ENCODE measurements around the gene CNKSR3. TPM values are rescaled to one million over a fixed set of nuclear protein-coding genes. Genes with fewer than 3 reads are reported as not detected.
A peak's percentile ranks its signal among the peaks of the same experiment; 100 is the strongest.

Gene CNKSR3
- total and polyA plus RNA-seq, 2 experiments from 2014 or later = 22.4 to 23.9 TPM

DNA sequence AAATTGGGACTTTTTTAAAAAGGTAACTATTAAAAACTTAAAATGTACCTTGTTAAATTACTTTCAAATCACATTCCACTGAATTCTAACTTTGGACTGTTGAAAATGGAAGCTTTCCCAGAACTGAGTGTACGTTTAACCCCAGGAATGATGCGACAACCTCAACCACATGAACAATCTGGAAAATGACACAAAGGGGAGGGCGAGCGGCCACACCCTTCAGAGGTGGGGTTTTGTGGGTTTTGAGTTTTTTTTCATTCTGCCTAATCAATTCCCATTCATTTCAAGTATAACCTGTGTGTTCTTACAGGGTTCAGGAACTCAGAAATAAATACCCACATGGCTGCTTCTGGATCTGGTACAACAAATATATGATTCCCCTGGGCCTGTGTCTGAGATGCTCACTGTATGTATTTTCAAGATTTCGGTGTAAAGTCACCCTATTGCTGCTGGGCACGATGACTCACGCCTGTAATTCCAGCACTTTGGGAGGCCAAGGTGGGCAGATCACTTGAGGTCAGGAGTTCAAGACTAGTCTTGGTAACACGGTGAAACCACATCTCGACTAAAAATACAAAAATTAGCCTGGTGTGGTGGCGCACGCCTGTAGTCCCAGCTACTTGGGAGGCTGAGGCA is 21.6 kb downstream of the CNKSR3 start:
- Histone ChIP-seq H3K27me3 (no peaks in the 10 kb centered on the region), H3K36me3 (replicated peaks; ENCODE audit: insufficient read depth, low read depth) (no peaks in the 10 kb centered on the region), H3K4me2 (no peak overlapping the region), H3K9me3 (ENCODE audit: low read depth) (no peaks in the 10 kb centered on the region), H4K20me1 (ENCODE audit: insufficient read depth, poor library complexity, severe bottlenecking) (peaks cover 42% of the 10 kb centered on the region), H3K4me3 (no peak overlapping the region), H3K9me2 (replicated peaks; ENCODE audit: insufficient read depth) (no peaks in the 10 kb centered on the region), H3K79me2 (peaks cover 97% of the 10 kb centered on the region), H3K27ac (no peak overlapping the region), H3K4me1 (ENCODE audit: insufficient read depth) (peaks cover 9% of the 10 kb centered on the region), H2AFZ (no peak overlapping the region)
- WGBS (ENCODE audit: low lambda C conversion rate, missing lambda C conversion rate) = 90% methylated on average over 11 of the region's 11 CpGs
- no peak for DNase-seq (ENCODE audit: low spot score)
- no peak for TF ChIP-seq CTCF (IDR thresholded peaks at IDR 0.05; ENCODE audit: poor library complexity)
- no peak for TF ChIP-seq EZH2 (IDR thresholded peaks at IDR 0.05; ENCODE audit: borderline replicate concordance)
- no peak for TF ChIP-seq EZH2phosphoT487 (IDR thresholded peaks at IDR 0.05; ENCODE audit: low read depth, severe bottlenecking, unreplicated experiment)

- no peak for DNase-seq (ENCODE audit: low spot score)
- Histone ChIP-seq H3K36me3 (replicated peaks; ENCODE audit: insufficient read depth, low read depth) (no peaks in the 10 kb centered on the region), H3K4me2 (no peak overlapping the region), H3K4me3 (no peak overlapping the region), H3K27ac (no peak overlapping the region), H3K4me1 (ENCODE audit: insufficient read depth) (peaks cover 9% of the 10 kb centered on the region), H3K79me2 (peaks cover 97% of the 10 kb centered on the region), H2AFZ (no peak overlapping the region), H3K9me3 (ENCODE audit: low read depth) (no peaks in the 10 kb centered on the region), H4K20me1 (ENCODE audit: insufficient read depth, poor library complexity, severe bottlenecking) (peaks cover 41% of the 10 kb centered on the region), H3K27me3 (no peaks in the 10 kb centered on the region), H3K9me2 (replicated peaks; ENCODE audit: insufficient read depth) (no peaks in the 10 kb centered on the region)
- 85% methylated on average over 1 of the region's 1 CpG for WGBS (ENCODE audit: low lambda C conversion rate, missing lambda C conversion rate)
- TF ChIP-seq EZH2phosphoT487 (IDR thresholded peaks at IDR 0.05; ENCODE audit: low read depth, severe bottlenecking, unreplicated experiment) (no peak), EZH2 (IDR thresholded peaks at IDR 0.05; ENCODE audit: borderline replicate concordance) (no peak), CTCF (IDR thresholded peaks at IDR 0.05; ENCODE audit: poor library complexity) (no peak)
Measured at GRCh38 chr6:154488248-154488593, 22.3 kb downstream of the CNKSR3 start.

GRCh38 chr6:154487367-154488247 is 22.9 kb downstream of the CNKSR3 start:
- Histone ChIP-seq H3K4me1 (ENCODE audit: insufficient read depth) (peaks cover 9% of the 10 kb centered on the region), H4K20me1 (ENCODE audit: insufficient read depth, poor library complexity, severe bottlenecking) (peaks cover 39% of the 10 kb centered on the region), H3K36me3 (replicated peaks; ENCODE audit: insufficient read depth, low read depth) (no peaks in the 10 kb centered on the region), H3K79me2 (peaks cover 96% of the 10 kb centered on the region), H2AFZ (no peak overlapping the region), H3K4me2 (peak overlapping the region; percentile 4), H3K4me3 (no peak overlapping the region), H3K27me3 (no peaks in the 10 kb centered on the region), H3K9me3 (ENCODE audit: low read depth) (no peaks in the 10 kb centered on the region), H3K27ac (no peak overlapping the region), H3K9me2 (replicated peaks; ENCODE audit: insufficient read depth) (no peaks in the 10 kb centered on the region)
- TF ChIP-seq EZH2 (IDR thresholded peaks at IDR 0.05; ENCODE audit: borderline replicate concordance) (no peak), CTCF (IDR thresholded peaks at IDR 0.05; ENCODE audit: poor library complexity) (no peak), EZH2phosphoT487 (IDR thresholded peaks at IDR 0.05; ENCODE audit: low read depth, severe bottlenecking, unreplicated experiment) (no peak)
- no peak for DNase-seq (ENCODE audit: low spot score)
- 31% methylated on average over 6 of the region's 6 CpGs for WGBS (ENCODE audit: low lambda C conversion rate, missing lambda C conversion rate)

Data from hepatocyte (in vitro differentiated cells).